ENCODE results near the gene ACOT8.
A peak's percentile ranks its signal among the peaks of the same experiment; 100 is the strongest.

Gene ACOT8

GRCh38 chr20:45861221-45862075 is 4.3 kb upstream of the ACOT8 start:
- Histone ChIP-seq H4K8ac (ENCODE audit: low read depth, low read length) (no peak overlapping the region), H3K79me1 (ENCODE audit: low read length) (peaks cover 3% of the 10 kb centered on the region), H3K27ac (ENCODE audit: low read depth, low read length) (no peak overlapping the region), H3K4ac (ENCODE audit: low read depth, low read length) (no peak overlapping the region), H3K36me3 (ENCODE audit: control insufficient read depth, insufficient read depth, low read length) (no peaks in the 10 kb centered on the region), H3K4me1 (ENCODE audit: control insufficient read depth, low read depth, low read length) (no peaks in the 10 kb centered on the region), H3K23ac (ENCODE audit: low read length) (no peak overlapping the region), H3K27me3 (ENCODE audit: insufficient read depth, low read length, poor library complexity) (no peaks in the 10 kb centered on the region), H3K56ac (ENCODE audit: low read length) (no peak overlapping the region), H3K9ac (ENCODE audit: low read length) (no peak overlapping the region), H3K18ac (ENCODE audit: low read length) (no peak overlapping the region), H2BK5ac (ENCODE audit: low read length) (no peak overlapping the region), H3K4me2 (ENCODE audit: low read length) (no peak overlapping the region), H3K4me3 (ENCODE audit: low read length) (no peak overlapping the region), H4K5ac (ENCODE audit: low read length) (no peak overlapping the region), H2BK120ac (ENCODE audit: low read depth, low read length) (no peak overlapping the region), H3K79me2 (ENCODE audit: control insufficient read depth, insufficient read depth, low read length) (peaks cover 2% of the 10 kb centered on the region), H2BK15ac (replicated peaks; ENCODE audit: low read depth) (no peak overlapping the region), H2AK5ac (ENCODE audit: low read length) (no peak overlapping the region)
- DNase-seq, result no peak
- WGBS (ENCODE audit: extremely low coverage, insufficient coverage, low lambda C conversion rate), result no CpG with 5 or more reads among the region's 7 CpGs

GRCh38 chr20:45860560-45861220 is 3.5 kb upstream of the ACOT8 start:
- H3K36me3 ChIP-seq (ENCODE audit: control insufficient read depth, insufficient read depth, low read length), result no peaks in the 10 kb centered on the region
- H3K56ac ChIP-seq (ENCODE audit: low read length), result no peak overlapping the region
- no peaks in the 10 kb centered on the region for H3K4me1 ChIP-seq (ENCODE audit: control insufficient read depth, low read depth, low read length)
- H2AK5ac ChIP-seq (ENCODE audit: low read length), result no peak overlapping the region
- H2BK120ac ChIP-seq (ENCODE audit: low read depth, low read length), result no peak overlapping the region
- no peak overlapping the region for H3K4me2 ChIP-seq (ENCODE audit: low read length)
- H3K18ac ChIP-seq (ENCODE audit: low read length), result no peak overlapping the region
- H3K27me3 ChIP-seq (ENCODE audit: insufficient read depth, low read length, poor library complexity), result no peaks in the 10 kb centered on the region
- H3K4ac ChIP-seq (ENCODE audit: low read depth, low read length), result no peak overlapping the region
- H3K27ac ChIP-seq (ENCODE audit: low read depth, low read length), result no peak overlapping the region
- peaks cover 2% of the 10 kb centered on the region for H3K79me2 ChIP-seq (ENCODE audit: control insufficient read depth, insufficient read depth, low read length)
- H3K4me3 ChIP-seq (ENCODE audit: low read length), result no peak overlapping the region
- H4K5ac ChIP-seq (ENCODE audit: low read length), result no peak overlapping the region
- no peak overlapping the region for H4K8ac ChIP-seq (ENCODE audit: low read depth, low read length)
- WGBS (ENCODE audit: extremely low coverage, insufficient coverage, low lambda C conversion rate), result no CpG with 5 or more reads among the region's 7 CpGs
- H3K9ac ChIP-seq (ENCODE audit: low read length), result no peak overlapping the region
- no peak overlapping the region for H2BK5ac ChIP-seq (ENCODE audit: low read length)
- DNase-seq, result no peak
- H2BK15ac ChIP-seq (replicated peaks; ENCODE audit: low read depth), result no peak overlapping the region
- no peak overlapping the region for H3K23ac ChIP-seq (ENCODE audit: low read length)
- H3K79me1 ChIP-seq (ENCODE audit: low read length), result peaks cover 3% of the 10 kb centered on the region

DNA sequence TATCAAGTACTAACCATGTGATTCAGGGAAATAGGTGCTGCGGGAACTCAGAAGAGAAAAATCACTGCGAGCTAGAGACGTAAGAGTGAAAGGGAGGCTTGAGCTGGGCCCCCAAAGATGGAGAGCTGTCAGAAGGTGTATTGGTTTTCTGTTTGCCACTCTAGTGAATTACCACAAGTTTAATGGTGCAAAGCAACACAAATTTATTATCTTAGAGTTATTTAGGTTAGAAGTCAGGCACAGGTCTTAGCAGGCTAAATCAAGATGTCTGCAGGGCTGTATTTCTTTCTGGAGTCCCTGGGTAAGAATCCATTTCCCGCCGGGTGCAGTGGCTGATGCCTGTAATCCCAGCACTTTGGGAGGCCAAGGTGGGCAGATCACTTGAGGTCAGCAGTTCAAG is 2.7 kb upstream of the ACOT8 start:
- no peak overlapping the region for H3K23ac ChIP-seq (ENCODE audit: low read length)

GRCh38 chr20:45857882-45858216 is 657 bp upstream of the ACOT8 start:
- Histone ChIP-seq H3K79me2 (ENCODE audit: control insufficient read depth, insufficient read depth, low read length) (peaks cover 2% of the 10 kb centered on the region), H3K27me3 (ENCODE audit: insufficient read depth, low read length, poor library complexity) (no peaks in the 10 kb centered on the region), H4K5ac (ENCODE audit: low read length) (no peak overlapping the region), H3K56ac (ENCODE audit: low read length) (peak overlapping the region; percentile 88), H3K4ac (ENCODE audit: low read depth, low read length) (no peak overlapping the region), H3K4me2 (ENCODE audit: low read length) (peak overlapping the region; percentile 82), H3K4me3 (ENCODE audit: low read length) (peak overlapping the region; percentile 21), H3K23ac (ENCODE audit: low read length) (no peak overlapping the region), H3K18ac (ENCODE audit: low read length) (peak overlapping the region; percentile 35), H2AK5ac (ENCODE audit: low read length) (no peak overlapping the region), H3K36me3 (ENCODE audit: control insufficient read depth, insufficient read depth, low read length) (no peaks in the 10 kb centered on the region), H2BK120ac (ENCODE audit: low read depth, low read length) (no peak overlapping the region), H2BK5ac (ENCODE audit: low read length) (peak overlapping the region; percentile 52), H2BK15ac (replicated peaks; ENCODE audit: low read depth) (no peak overlapping the region), H3K9ac (ENCODE audit: low read length) (peak overlapping the region; percentile 72), H3K79me1 (ENCODE audit: low read length) (peaks cover 3% of the 10 kb centered on the region), H3K4me1 (ENCODE audit: control insufficient read depth, low read depth, low read length) (no peaks in the 10 kb centered on the region), H3K27ac (ENCODE audit: low read depth, low read length) (peak overlapping the region; percentile 19), H4K8ac (ENCODE audit: low read depth, low read length) (peak overlapping the region; percentile 41)
- WGBS (ENCODE audit: extremely low coverage, insufficient coverage, low lambda C conversion rate), result no CpG with 5 or more reads among the region's 13 CpGs
- peak; percentile 66 for DNase-seq

More for the DNA sequence above, 2.7 kb upstream of the ACOT8 start:
- no peak overlapping the region for H3K18ac ChIP-seq (ENCODE audit: low read length)
- peaks cover 3% of the 10 kb centered on the region for H3K79me1 ChIP-seq (ENCODE audit: low read length)
- H3K4me1 ChIP-seq (ENCODE audit: control insufficient read depth, low read depth, low read length), result no peaks in the 10 kb centered on the region
- H3K4me2 ChIP-seq (ENCODE audit: low read length), result no peak overlapping the region
- no peak overlapping the region for H2BK5ac ChIP-seq (ENCODE audit: low read length)
- H3K56ac ChIP-seq (ENCODE audit: low read length), result no peak overlapping the region
- H3K9ac ChIP-seq (ENCODE audit: low read length), result no peak overlapping the region
- no peak overlapping the region for H4K8ac ChIP-seq (ENCODE audit: low read depth, low read length)
- no peak for DNase-seq
- H2AK5ac ChIP-seq (ENCODE audit: low read length), result no peak overlapping the region
- H2BK120ac ChIP-seq (ENCODE audit: low read depth, low read length), result no peak overlapping the region
- H3K27me3 ChIP-seq (ENCODE audit: insufficient read depth, low read length, poor library complexity), result no peaks in the 10 kb centered on the region
- H3K79me2 ChIP-seq (ENCODE audit: control insufficient read depth, insufficient read depth, low read length), result peaks cover 2% of the 10 kb centered on the region
- no CpG with 5 or more reads among the region's 5 CpGs for WGBS (ENCODE audit: extremely low coverage, insufficient coverage, low lambda C conversion rate)
- H3K36me3 ChIP-seq (ENCODE audit: control insufficient read depth, insufficient read depth, low read length), result no peaks in the 10 kb centered on the region
- no peak overlapping the region for H3K4ac ChIP-seq (ENCODE audit: low read depth, low read length)
- no peak overlapping the region for H3K4me3 ChIP-seq (ENCODE audit: low read length)
- H4K5ac ChIP-seq (ENCODE audit: low read length), result no peak overlapping the region
- no peak overlapping the region for H3K27ac ChIP-seq (ENCODE audit: low read depth, low read length)
- H2BK15ac ChIP-seq (replicated peaks; ENCODE audit: low read depth), result no peak overlapping the region

DNA sequence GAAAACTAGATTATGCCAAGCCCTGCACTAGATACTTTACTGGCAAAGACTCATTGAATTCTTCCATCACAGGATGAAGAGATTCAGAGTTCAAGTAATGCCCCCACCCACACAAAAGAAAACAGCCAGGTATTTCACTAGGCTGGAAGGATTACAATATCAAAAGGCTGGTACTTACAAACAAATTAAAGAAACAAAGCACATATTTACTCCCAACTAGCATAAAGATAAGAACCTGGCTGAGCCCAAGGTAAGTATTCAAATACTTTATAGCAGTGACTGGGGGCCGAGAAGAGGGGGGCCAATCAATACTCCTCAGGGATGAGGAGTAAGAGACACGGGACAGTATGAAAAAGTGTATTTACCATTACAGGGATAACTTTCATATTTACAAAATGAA is 3.7 kb downstream of the ACOT8 start:
- DNase-seq, result no peak
- no peak overlapping the region for H3K4me2 ChIP-seq (ENCODE audit: low read length)
- no peak overlapping the region for H3K18ac ChIP-seq (ENCODE audit: low read length)
- no peak overlapping the region for H3K27ac ChIP-seq (ENCODE audit: low read depth, low read length)
- peaks cover 2% of the 10 kb centered on the region for H3K79me2 ChIP-seq (ENCODE audit: control insufficient read depth, insufficient read depth, low read length)
- H2AK5ac ChIP-seq (ENCODE audit: low read length), result no peak overlapping the region
- no peak overlapping the region for H2BK15ac ChIP-seq (replicated peaks; ENCODE audit: low read depth)
- no peaks in the 10 kb centered on the region for H3K4me1 ChIP-seq (ENCODE audit: control insufficient read depth, low read depth, low read length)
- H3K9ac ChIP-seq (ENCODE audit: low read length), result no peak overlapping the region
- no peak overlapping the region for H2BK5ac ChIP-seq (ENCODE audit: low read length)
- peaks cover 3% of the 10 kb centered on the region for H3K79me1 ChIP-seq (ENCODE audit: low read length)
- H3K23ac ChIP-seq (ENCODE audit: low read length), result no peak overlapping the region
- no peak overlapping the region for H3K4me3 ChIP-seq (ENCODE audit: low read length)
- H4K8ac ChIP-seq (ENCODE audit: low read depth, low read length), result no peak overlapping the region
- no peak overlapping the region for H3K56ac ChIP-seq (ENCODE audit: low read length)
- no peak overlapping the region for H3K4ac ChIP-seq (ENCODE audit: low read depth, low read length)
- H3K27me3 ChIP-seq (ENCODE audit: insufficient read depth, low read length, poor library complexity), result no peaks in the 10 kb centered on the region
- H4K5ac ChIP-seq (ENCODE audit: low read length), result no peak overlapping the region
- no peak overlapping the region for H2BK120ac ChIP-seq (ENCODE audit: low read depth, low read length)
- no peaks in the 10 kb centered on the region for H3K36me3 ChIP-seq (ENCODE audit: control insufficient read depth, insufficient read depth, low read length)
- no CpG with 5 or more reads among the region's 2 CpGs for WGBS (ENCODE audit: extremely low coverage, insufficient coverage, low lambda C conversion rate)

Measured in mesendoderm (in vitro differentiated cells).